IMR-90 (cell line): ENCODE results near the gene VEPH1. TPM values are rescaled to one million over a fixed set of nuclear protein-coding genes. Genes with fewer than 3 reads are reported as not detected.
A peak's percentile ranks its signal among the peaks of the same experiment; 100 is the strongest.
"Not testable (repeated sequence)": the region's sequence is repeated elsewhere in the genome, so short reads cannot be mapped to it uniquely, and the experiment has no call there.

ENCODE experiments used
- ATAC-seq: fragments of 200-7000 bp; cut with Tn5 transposase; 2 replicates; pipeline ENCODE4 v1.9.1; 2020; ENCODE audit warnings: low read depth, mild to moderate bottlenecking, moderate library complexity
- BruUV-seq: library from RNA; stranded (reverse); fragments of 400-500 nt; replicated peaks from 2 replicates; lab custom pipeline; 2021; lab: Mats Ljungman, UMichigan
- CTCF ChIA-PET: fragments of 300-600 bp; formaldehyde crosslinking; extraction: SDS; loops from one replicate; lab custom pipeline; 2021; ENCODE audit warnings: antibody characterized with exemption; lab: Yijun Ruan, JAX
- POLR2A ChIA-PET: fragments of 300-600 bp; sonication (Branson Sonifier 250); formaldehyde crosslinking; loops from one replicate; lab custom pipeline; 2022; ENCODE audit warnings: antibody characterized with exemption; ENCODE audit not compliant: unreplicated experiment; lab: Charles Lee
- DNase-seq: peaks from one replicate; pipeline ENCODE4 v3.0.0; 2013
- H2AFZ ChIP-seq: replicated peaks from 2 replicates; pipeline ENCODE3; 2013; ENCODE audit warnings: low read length, mild to moderate bottlenecking; ENCODE audit not compliant: poor library complexity
- H2AK5ac ChIP-seq: 2 replicates; pipeline ENCODE4 v1.6.1; 2013; ENCODE audit warnings: low read depth, low read length, inconsistent platforms
- H2AK9ac ChIP-seq: replicated peaks from 2 replicates; pipeline ENCODE3; 2013; ENCODE audit warnings: mild to moderate bottlenecking, low read depth, low read length, moderate library complexity; ENCODE audit not compliant: poor library complexity
- H2BK120ac ChIP-seq: 2 replicates; pipeline ENCODE4 v1.6.1; 2013; ENCODE audit warnings: low read depth, low read length, inconsistent platforms
- H2BK15ac ChIP-seq: 3 replicates; pipeline ENCODE4 v1.6.1; 2013; ENCODE audit warnings: low read depth, low read length, inconsistent platforms
- H2BK20ac ChIP-seq: 2 replicates; pipeline ENCODE4 v1.6.1; 2013; ENCODE audit warnings: low read depth, mild to moderate bottlenecking, inconsistent platforms, low read length, moderate library complexity
- H2BK5ac ChIP-seq: 2 replicates; pipeline ENCODE4 v1.6.1; 2013; ENCODE audit warnings: mild to moderate bottlenecking, low read depth, low read length, inconsistent platforms; ENCODE audit not compliant: poor library complexity, severe bottlenecking
- H3K14ac ChIP-seq: replicated peaks from 2 replicates; pipeline ENCODE4 v1.6.1; 2013; ENCODE audit warnings: low read depth, low read length, inconsistent platforms
- H3K18ac ChIP-seq: 2 replicates; pipeline ENCODE4 v1.6.1; 2013; ENCODE audit warnings: low read depth, low read length, control low read depth
- H3K23ac ChIP-seq: 2 replicates; pipeline ENCODE4 v1.6.1; 2013; ENCODE audit warnings: low read depth, low read length, inconsistent platforms
- H3K27ac ChIP-seq: 2 replicates; pipeline ENCODE4 v1.5.1; 2013; ENCODE audit warnings: mild to moderate bottlenecking, control low read depth, low read length; ENCODE audit not compliant: insufficient read depth
- H3K27me3 ChIP-seq: 2 replicates; pipeline ENCODE4 v1.6.1; 2013; ENCODE audit warnings: low read length; ENCODE audit not compliant: control insufficient read depth, insufficient read depth
- H3K36me3 ChIP-seq: 2 replicates; pipeline ENCODE4 v1.6.1; 2013; ENCODE audit warnings: low read length, mixed read lengths; ENCODE audit not compliant: control insufficient read depth, insufficient read depth
- H3K4ac ChIP-seq: 2 replicates; pipeline ENCODE4 v1.6.1; 2013; ENCODE audit warnings: low read depth, low read length, inconsistent platforms
- H3K4me1 ChIP-seq: 2 replicates; pipeline ENCODE4 v1.6.1; 2013; ENCODE audit warnings: low read length, mixed read lengths; ENCODE audit not compliant: control insufficient read depth, insufficient read depth
- H3K4me2 ChIP-seq: 2 replicates; pipeline ENCODE4 v1.6.1; 2013; ENCODE audit warnings: low read depth, mild to moderate bottlenecking, control low read depth, low read length, moderate library complexity
- H3K4me3 ChIP-seq: 2 replicates; pipeline ENCODE4 v1.5.1; 2013; ENCODE audit warnings: low read depth, mild to moderate bottlenecking, control low read depth, low read length, moderate library complexity; ENCODE audit not compliant: insufficient read depth
- H3K56ac ChIP-seq: 2 replicates; pipeline ENCODE4 v1.6.1; 2013; ENCODE audit warnings: low read length, inconsistent platforms; ENCODE audit not compliant: insufficient read depth; ENCODE audit errors: extremely low read depth
- H3K79me1 ChIP-seq, 2 experiments: 2 replicates each; pipeline ENCODE4 v1.6.1; 2013; ENCODE audit warnings: low read length in 2 of 2, inconsistent platforms in 1 of 2, low read depth in 1 of 2
- H3K9ac ChIP-seq: 2 replicates; pipeline ENCODE4 v1.6.1; 2013; ENCODE audit warnings: low read depth, low read length, control low read depth
- H3K9me1 ChIP-seq: 2 replicates; pipeline ENCODE4 v1.6.1; 2013; ENCODE audit warnings: low read length, inconsistent platforms; ENCODE audit not compliant: insufficient read depth
- H3K9me3 ChIP-seq: 2 replicates; pipeline ENCODE4 v1.6.1; 2013; ENCODE audit warnings: low read length; ENCODE audit not compliant: control insufficient read depth, insufficient read depth
- H4K20me1 ChIP-seq: 2 replicates; pipeline ENCODE4 v1.6.1; 2013; ENCODE audit warnings: low read length, inconsistent platforms; ENCODE audit not compliant: insufficient read depth
- H4K5ac ChIP-seq: 2 replicates; pipeline ENCODE4 v1.6.1; 2013; ENCODE audit warnings: mild to moderate bottlenecking, low read depth, low read length, control low read depth
- H4K8ac ChIP-seq, 2 experiments: 2 replicates each; pipeline ENCODE4 v1.6.1; 2013; ENCODE audit warnings: low read depth in 2 of 2, low read length in 2 of 2, control low read depth in 1 of 2, inconsistent platforms in 1 of 2
- H4K91ac ChIP-seq: 2 replicates; pipeline ENCODE4 v1.6.1; 2013; ENCODE audit warnings: low read depth, low read length, inconsistent platforms; ENCODE audit not compliant: insufficient read depth
- CEBPB ChIP-seq: IDR thresholded peaks from 2 replicates; pipeline ENCODE4 v1.6.1; 2012; ENCODE audit warnings: low read depth, low read length, improper control_type of control experiment
- WGBS, 2 experiments: methylation state at CpG; one replicate each; pipeline versions ENCODE4 v1.1.5 to v1.1.7; 2013; ENCODE audit warnings: missing lambda C conversion rate in 2 of 2; ENCODE audit not compliant: insufficient read length in 1 of 2; ENCODE audit errors: extremely low coverage in 2 of 2; 5-methylcytosine and 5-hydroxymethylcytosine counted together
- dilution Hi-C: fragments of 300-500 bp; cut with HindIII; formaldehyde crosslinking; loops from one replicate; pipeline ENCODE4 v1.14.3; 2018; ENCODE audit warnings: low sequenced_read_pairs; ENCODE audit not compliant: unreplicated experiment
- in situ Hi-C: fragments of 300-500 bp; cut with MboI; formaldehyde crosslinking; loops from 3 replicates; pipeline ENCODE4 v1.14.3; 2019; ENCODE audit warnings: low sequenced_read_pairs, inconsistent platforms, mixed read lengths
- intact Hi-C: fragments of 100-400 bp; cut with micrococcal nuclease; formaldehyde crosslinking; loops from 2 replicates; pipeline ENCODE4 v1.10.0; 2022
- polyA plus RNA-seq, 3 experiments: library from polyadenylated mRNA; depleted of rRNA; stranded (reverse); fragments of >200 nt; gene quantifications; 2 replicates each; pipeline ENCODE4 v1.2.3, GENCODE V29; 2012; ENCODE audit warnings: low replicate concordance in 1 of 3
- total RNA-seq: library from RNA; depleted of rRNA; stranded (reverse); fragments of >200 nt; gene quantifications from 2 replicates; pipeline ENCODE4 v1.2.3, GENCODE V29; 2012

The VEPH1 gene
- total and polyA plus RNA-seq, 2 of the 4 experiments (the other 2 are of a cell fraction) = 30.5 to 130 TPM

DNA sequence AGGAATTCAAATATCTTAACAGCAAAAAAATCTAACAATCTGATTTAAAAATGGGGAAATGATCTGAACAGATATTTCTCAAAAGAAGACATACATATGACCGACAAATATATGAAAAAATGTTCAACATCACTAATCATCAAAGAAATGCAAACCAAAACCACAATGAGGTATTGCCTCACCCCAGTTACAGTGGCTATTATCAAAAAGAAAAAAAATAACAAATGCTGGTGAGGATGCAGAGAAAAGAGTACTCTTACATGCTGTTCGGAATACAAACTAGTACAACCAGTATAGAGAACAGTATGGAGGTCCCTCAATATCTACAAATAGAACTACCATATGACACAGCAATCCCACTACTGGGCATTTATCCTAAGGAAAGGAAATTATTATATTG lies 152.6 kb downstream of the VEPH1 start:
- POLR2A ChIA-PET, H3K23ac ChIP-seq, in situ Hi-C loops, H3K4me3 ChIP-seq, H2BK5ac ChIP-seq, H3K9me1 ChIP-seq, H4K91ac ChIP-seq, H3K27ac ChIP-seq, H3K27me3 ChIP-seq, H3K4me1 ChIP-seq, DNase-seq, H3K4ac ChIP-seq, H2AK9ac ChIP-seq, H2AK5ac ChIP-seq, H3K9ac ChIP-seq, H4K5ac ChIP-seq, H3K79me1 ChIP-seq, H2BK15ac ChIP-seq, H3K4me2 ChIP-seq, CTCF ChIA-PET, H2AFZ ChIP-seq, H4K20me1 ChIP-seq, H3K9me3 ChIP-seq, ATAC-seq, H3K18ac ChIP-seq, H3K14ac ChIP-seq, H2BK120ac ChIP-seq, H3K56ac ChIP-seq, H4K8ac ChIP-seq, dilution Hi-C loops, H2BK20ac ChIP-seq, H3K36me3 ChIP-seq, BruUV-seq: not testable (repeated sequence)
- intact Hi-C loops = loop anchor here (10.0 kb wide), 1 partner anchor 144 kb away; no protein-coding TSS in a partner anchor
- peak; percentile 34; the same call in 1 of the 2 replicates for TF ChIP-seq CEBPB
- WGBS, 2 experiments = no CpG with 5 or more reads among the region's 2 CpGs
